ENCODE results near the gene RPL9.
"Not testable (repeated sequence)": the region's sequence is repeated elsewhere in the genome, so short reads cannot be mapped to it uniquely, and the experiment has no call there.

RPL9 gene

DNA sequence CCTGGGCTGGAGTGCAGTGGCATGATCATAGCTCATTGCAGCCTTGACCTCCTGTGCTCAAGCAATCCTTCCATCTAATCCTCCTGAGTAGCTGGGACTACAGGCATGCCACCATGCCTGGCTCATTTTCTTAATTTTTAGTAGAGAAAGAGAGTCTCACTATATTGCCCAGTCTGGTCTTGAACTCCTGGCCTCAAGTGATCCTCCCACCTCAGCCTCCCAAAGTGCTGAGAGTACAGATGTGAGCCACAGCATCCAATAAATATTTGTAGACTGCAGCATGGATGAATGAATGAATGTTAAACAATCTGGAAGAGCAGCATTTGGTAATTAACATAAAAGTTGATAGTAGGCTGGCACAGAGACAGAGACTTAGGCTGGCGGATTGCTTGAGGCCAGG lies 32.0 kb downstream of the RPL9 start:
- no peak for TF ChIP-seq CTCF (IDR thresholded peaks at IDR 0.05; ENCODE audit: insufficient read depth, low read length, poor library complexity, severe bottlenecking)
- Histone ChIP-seq H3K27me3 (replicated peaks; ENCODE audit: control insufficient read depth, insufficient read depth, low read length) (no peaks in the 10 kb centered on the region), H3K4me3 (replicated peaks; ENCODE audit: low read depth, low read length) (no peak overlapping the region), H3K36me3 (ENCODE audit: control insufficient read depth, insufficient read depth, low read length) (no peaks in the 10 kb centered on the region)
- DNase-seq (ENCODE audit: extremely low read depth, insufficient read length): no peak

DNA sequence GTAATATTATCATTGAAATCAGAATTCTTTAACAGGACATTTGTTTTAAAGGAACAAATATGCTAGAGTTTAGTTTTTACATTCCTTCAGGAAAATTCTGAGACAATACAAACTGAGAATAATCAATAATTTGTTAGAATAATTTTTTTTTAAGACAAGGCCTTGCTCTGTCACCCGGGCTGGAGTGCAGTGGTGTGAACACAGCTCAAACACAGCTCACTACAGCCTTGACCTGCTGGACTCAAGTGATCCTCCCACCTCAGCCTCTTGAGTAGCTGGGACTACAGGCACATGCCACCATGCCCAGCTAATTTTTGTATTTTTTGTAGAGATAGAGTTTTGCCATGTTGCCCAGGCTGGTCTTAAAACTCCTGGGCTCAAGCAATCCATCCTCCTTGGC lies 33.4 kb downstream of the RPL9 start:
- DNase-seq (ENCODE audit: extremely low read depth, insufficient read length): not testable (repeated sequence)

DNA sequence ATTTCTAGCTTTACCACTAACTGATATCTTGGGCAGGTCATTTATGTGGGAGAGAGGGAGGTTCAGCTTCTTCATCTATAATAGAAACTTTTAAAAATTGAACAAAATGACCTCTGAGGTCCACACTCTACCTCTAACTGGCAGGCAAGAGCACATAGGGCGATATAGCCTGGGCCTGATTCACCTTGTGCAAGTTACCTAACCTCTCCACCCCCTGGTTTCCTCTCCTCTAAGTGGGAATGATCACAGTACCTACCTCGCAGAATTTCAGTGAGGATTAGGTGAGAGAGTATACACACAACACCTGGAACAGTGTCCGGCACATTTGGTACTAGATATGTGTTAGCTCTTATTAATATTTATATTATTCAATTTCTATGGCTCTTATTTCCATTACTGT lies 36.5 kb downstream of the RPL9 start:
- Histone ChIP-seq H3K4me3 (replicated peaks; ENCODE audit: low read depth, low read length) (no peak overlapping the region), H3K27me3 (replicated peaks; ENCODE audit: control insufficient read depth, insufficient read depth, low read length) (no peaks in the 10 kb centered on the region), H3K36me3 (ENCODE audit: control insufficient read depth, insufficient read depth, low read length) (no peaks in the 10 kb centered on the region)
- no peak for DNase-seq (ENCODE audit: extremely low read depth, insufficient read length)
- no peak for TF ChIP-seq CTCF (IDR thresholded peaks at IDR 0.05; ENCODE audit: insufficient read depth, low read length, poor library complexity, severe bottlenecking)

More for the DNA sequence above, 33.4 kb downstream of the RPL9 start:
- not testable (repeated sequence) for H3K36me3 ChIP-seq (ENCODE audit: control insufficient read depth, insufficient read depth, low read length); H3K4me3 ChIP-seq (replicated peaks; ENCODE audit: low read depth, low read length); H3K27me3 ChIP-seq (replicated peaks; ENCODE audit: control insufficient read depth, insufficient read depth, low read length)

GRCh38 chr4:39415678-39416283 lies 42.9 kb downstream of the RPL9 start:
- H3K4me3 ChIP-seq (replicated peaks; ENCODE audit: low read depth, low read length): no peak overlapping the region
- H3K36me3 ChIP-seq (ENCODE audit: control insufficient read depth, insufficient read depth, low read length): no peaks in the 10 kb centered on the region
- H3K27me3 ChIP-seq (replicated peaks; ENCODE audit: control insufficient read depth, insufficient read depth, low read length): no peaks in the 10 kb centered on the region
- no peak for TF ChIP-seq CTCF (IDR thresholded peaks at IDR 0.05; ENCODE audit: insufficient read depth, low read length, poor library complexity, severe bottlenecking)
- no peak for DNase-seq (ENCODE audit: extremely low read depth, insufficient read length)

DNA sequence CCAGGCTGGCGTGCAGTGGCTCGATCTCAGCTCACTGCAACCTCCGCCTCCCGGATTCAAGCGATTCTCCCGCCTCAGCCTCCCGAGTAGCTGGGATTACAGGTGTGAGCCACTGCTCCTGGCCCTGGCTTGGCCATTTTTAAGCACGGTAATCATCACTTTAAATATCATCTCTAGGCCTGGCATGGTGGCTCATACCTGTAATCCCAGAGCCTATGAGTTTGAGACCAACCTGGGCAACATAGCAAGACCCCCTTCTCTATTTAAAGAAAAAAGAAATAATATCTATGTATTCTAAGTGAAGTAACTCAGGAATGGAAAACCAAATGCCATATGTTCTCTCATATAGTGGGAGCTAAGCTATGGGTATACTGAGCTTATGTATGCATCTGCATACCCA lies 47.2 kb downstream of the RPL9 start:
- DNase-seq (ENCODE audit: extremely low read depth, insufficient read length); H3K36me3 ChIP-seq (ENCODE audit: control insufficient read depth, insufficient read depth, low read length); H3K4me3 ChIP-seq (replicated peaks; ENCODE audit: low read depth, low read length); H3K27me3 ChIP-seq (replicated peaks; ENCODE audit: control insufficient read depth, insufficient read depth, low read length): not testable (repeated sequence)

GRCh38 chr4:39410415-39410814 lies 48.3 kb downstream of the RPL9 start:
- Histone ChIP-seq H3K36me3 (ENCODE audit: control insufficient read depth, insufficient read depth, low read length) (no peaks in the 10 kb centered on the region), H3K27me3 (replicated peaks; ENCODE audit: control insufficient read depth, insufficient read depth, low read length) (no peaks in the 10 kb centered on the region), H3K4me3 (replicated peaks; ENCODE audit: low read depth, low read length) (no peak overlapping the region)
- DNase-seq (ENCODE audit: extremely low read depth, insufficient read length): no peak
- peak; percentile 24 for TF ChIP-seq CTCF (IDR thresholded peaks at IDR 0.05; ENCODE audit: insufficient read depth, low read length, poor library complexity, severe bottlenecking)

- DNase-seq (ENCODE audit: extremely low read depth, insufficient read length): no peak
- H3K27me3 ChIP-seq (replicated peaks; ENCODE audit: control insufficient read depth, insufficient read depth, low read length): no peaks in the 10 kb centered on the region
- TF ChIP-seq CTCF (IDR thresholded peaks at IDR 0.05; ENCODE audit: insufficient read depth, low read length, poor library complexity, severe bottlenecking): no peak
- no peak overlapping the region for H3K4me3 ChIP-seq (replicated peaks; ENCODE audit: low read depth, low read length)
- no peaks in the 10 kb centered on the region for H3K36me3 ChIP-seq (ENCODE audit: control insufficient read depth, insufficient read depth, low read length)
Measured at GRCh38 chr4:39407584-39407885, 51.2 kb downstream of the RPL9 start.
